Measurements from ENCODE around the gene ATAD5.

Gene ATAD5, protein sequence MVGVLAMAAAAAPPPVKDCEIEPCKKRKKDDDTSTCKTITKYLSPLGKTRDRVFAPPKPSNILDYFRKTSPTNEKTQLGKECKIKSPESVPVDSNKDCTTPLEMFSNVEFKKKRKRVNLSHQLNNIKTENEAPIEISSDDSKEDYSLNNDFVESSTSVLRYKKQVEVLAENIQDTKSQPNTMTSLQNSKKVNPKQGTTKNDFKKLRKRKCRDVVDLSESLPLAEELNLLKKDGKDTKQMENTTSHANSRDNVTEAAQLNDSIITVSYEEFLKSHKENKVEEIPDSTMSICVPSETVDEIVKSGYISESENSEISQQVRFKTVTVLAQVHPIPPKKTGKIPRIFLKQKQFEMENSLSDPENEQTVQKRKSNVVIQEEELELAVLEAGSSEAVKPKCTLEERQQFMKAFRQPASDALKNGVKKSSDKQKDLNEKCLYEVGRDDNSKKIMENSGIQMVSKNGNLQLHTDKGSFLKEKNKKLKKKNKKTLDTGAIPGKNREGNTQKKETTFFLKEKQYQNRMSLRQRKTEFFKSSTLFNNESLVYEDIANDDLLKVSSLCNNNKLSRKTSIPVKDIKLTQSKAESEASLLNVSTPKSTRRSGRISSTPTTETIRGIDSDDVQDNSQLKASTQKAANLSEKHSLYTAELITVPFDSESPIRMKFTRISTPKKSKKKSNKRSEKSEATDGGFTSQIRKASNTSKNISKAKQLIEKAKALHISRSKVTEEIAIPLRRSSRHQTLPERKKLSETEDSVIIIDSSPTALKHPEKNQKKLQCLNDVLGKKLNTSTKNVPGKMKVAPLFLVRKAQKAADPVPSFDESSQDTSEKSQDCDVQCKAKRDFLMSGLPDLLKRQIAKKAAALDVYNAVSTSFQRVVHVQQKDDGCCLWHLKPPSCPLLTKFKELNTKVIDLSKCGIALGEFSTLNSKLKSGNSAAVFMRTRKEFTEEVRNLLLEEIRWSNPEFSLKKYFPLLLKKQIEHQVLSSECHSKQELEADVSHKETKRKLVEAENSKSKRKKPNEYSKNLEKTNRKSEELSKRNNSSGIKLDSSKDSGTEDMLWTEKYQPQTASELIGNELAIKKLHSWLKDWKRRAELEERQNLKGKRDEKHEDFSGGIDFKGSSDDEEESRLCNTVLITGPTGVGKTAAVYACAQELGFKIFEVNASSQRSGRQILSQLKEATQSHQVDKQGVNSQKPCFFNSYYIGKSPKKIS (N-terminal part only)

DNA sequence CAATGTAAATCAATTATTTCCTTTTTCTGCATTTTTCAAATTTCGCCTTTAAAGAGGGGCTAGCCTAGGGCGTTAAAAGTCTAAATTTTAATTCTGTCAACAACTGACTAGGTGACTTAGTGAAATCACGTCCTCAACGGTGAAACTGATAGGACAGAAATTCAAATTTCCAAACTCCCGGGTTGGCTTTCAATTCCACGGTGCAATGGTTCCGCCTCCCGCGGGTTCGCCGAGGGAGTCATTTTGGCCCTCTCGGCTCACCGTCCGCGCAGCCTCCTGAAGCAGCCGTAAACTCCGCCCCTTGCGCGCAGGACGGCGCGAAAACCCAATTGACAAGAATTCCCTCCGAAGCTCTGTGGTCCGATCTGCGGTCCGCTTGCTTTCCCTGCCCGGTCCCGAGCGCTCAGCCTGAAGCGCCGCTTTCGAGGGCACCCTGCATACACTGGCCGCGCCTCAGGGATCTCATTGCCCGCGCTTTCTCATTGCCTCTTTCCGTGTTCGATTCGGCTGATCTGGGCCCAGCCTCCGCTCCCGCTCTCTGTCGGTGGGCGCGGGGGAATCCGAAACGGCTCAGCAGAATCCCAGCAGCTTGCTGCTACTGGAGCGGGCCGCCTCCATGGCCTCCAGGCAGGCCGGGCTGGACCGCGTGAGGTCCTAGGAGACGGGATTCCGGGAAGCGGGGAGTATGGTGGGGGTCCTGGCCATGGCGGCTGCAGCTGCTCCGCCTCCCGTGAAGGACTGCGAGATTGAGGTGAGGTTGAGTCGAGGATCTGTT, at the start of gene ATAD5:
Gene ATAD5, plus strand, starts transcription at position 304 of the 775 bp plus-strand sequence. Its CDS starts 382 bp downstream, at position 686.
- TF ChIP-seq MYC (IDR thresholded peaks at IDR 0.05; ENCODE audit: low read depth, low read length) (peak; percentile 66), POLR2A (IDR thresholded peaks at IDR 0.05; ENCODE audit: extremely low read depth, insufficient read length) (peak; percentile 83), CTCF (IDR thresholded peaks at IDR 0.05; ENCODE audit: low read depth, low read length) (no peak), MAX (IDR thresholded peaks at IDR 0.05; ENCODE audit: low read depth, low read length) (peak; percentile 61; the same call in 1 of the 2 replicates)
- peak within 1 kb of the TSS; percentile 91 for H3K4me3 ChIP-seq (ENCODE audit: low read depth, low read length)
- peak; percentile 94 for DNase-seq (ENCODE audit: low read depth)

DNA sequence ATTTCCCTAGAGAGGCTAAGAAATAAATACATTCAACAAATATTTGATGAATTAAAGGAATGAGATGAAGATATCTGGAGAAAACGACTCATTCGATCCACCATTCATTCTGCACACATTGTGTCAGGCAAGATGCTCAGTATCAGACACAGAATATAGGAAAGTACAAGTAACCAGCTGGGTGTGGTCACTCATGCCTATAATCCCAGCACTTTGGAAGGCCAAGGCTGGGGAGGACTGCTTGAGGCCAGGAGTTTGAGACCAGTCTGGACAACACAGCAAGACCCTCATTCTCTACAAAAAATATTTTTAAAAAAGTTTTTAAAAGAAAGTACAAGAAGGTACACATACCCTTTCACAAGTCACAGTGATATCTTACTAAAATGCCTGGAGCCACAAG, 49.6 kb upstream of the ATAD5 start:
- TF ChIP-seq MAX (IDR thresholded peaks at IDR 0.05; ENCODE audit: low read depth, low read length): no peak
- no peak for TF ChIP-seq CTCF (IDR thresholded peaks at IDR 0.05; ENCODE audit: low read depth, low read length)
- TF ChIP-seq POLR2A (IDR thresholded peaks at IDR 0.05; ENCODE audit: extremely low read depth, insufficient read length): no peak
- TF ChIP-seq MYC (IDR thresholded peaks at IDR 0.05; ENCODE audit: low read depth, low read length): no peak
- H3K4me3 ChIP-seq (ENCODE audit: low read depth, low read length): no peak overlapping the region
- no peak for DNase-seq (ENCODE audit: low read depth)

GRCh38 chr17:30788918-30789317, 42.8 kb upstream of the ATAD5 start:
- TF ChIP-seq POLR2A (IDR thresholded peaks at IDR 0.05; ENCODE audit: extremely low read depth, insufficient read length) (no peak), MAX (IDR thresholded peaks at IDR 0.05; ENCODE audit: low read depth, low read length) (no peak), MYC (IDR thresholded peaks at IDR 0.05; ENCODE audit: low read depth, low read length) (no peak), CTCF (IDR thresholded peaks at IDR 0.05; ENCODE audit: low read depth, low read length) (no peak)
- no peak overlapping the region for H3K4me3 ChIP-seq (ENCODE audit: low read depth, low read length)
- DNase-seq (ENCODE audit: low read depth): no peak

- no peak for DNase-seq (ENCODE audit: low read depth)
- TF ChIP-seq CTCF (IDR thresholded peaks at IDR 0.05; ENCODE audit: low read depth, low read length) (no peak), POLR2A (IDR thresholded peaks at IDR 0.05; ENCODE audit: extremely low read depth, insufficient read length) (no peak), MAX (IDR thresholded peaks at IDR 0.05; ENCODE audit: low read depth, low read length) (no peak), MYC (IDR thresholded peaks at IDR 0.05; ENCODE audit: low read depth, low read length) (no peak)
- H3K4me3 ChIP-seq (ENCODE audit: low read depth, low read length): no peak overlapping the region
Observed at GRCh38 chr17:30790279-30790678, 41.5 kb upstream of the ATAD5 start.

Measured in NB4 (cell line).